Measurements from ENCODE around the gene NSFL1C.

DNA sequence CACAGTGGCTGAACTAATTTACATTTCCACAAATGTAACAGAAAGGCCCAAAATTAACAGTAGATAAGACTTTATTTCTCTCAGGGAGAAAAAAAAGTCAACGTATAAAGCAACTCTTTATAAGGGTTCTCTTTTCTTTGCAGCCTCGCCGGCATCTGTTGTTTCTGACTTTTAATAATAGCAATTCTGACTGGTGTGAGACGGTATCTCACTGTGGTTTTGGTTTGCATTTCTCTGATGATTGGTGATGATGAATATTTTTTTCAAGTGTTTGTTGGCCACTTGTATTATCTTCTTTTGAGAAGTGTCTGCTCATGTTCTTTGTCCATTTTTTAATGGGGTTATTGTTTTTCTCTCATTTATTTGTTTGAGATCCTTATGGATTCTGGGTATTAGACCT, 46.6 kb downstream of the NSFL1C start:
- no peak for TF ChIP-seq POLR2A (IDR thresholded peaks at IDR 0.05)
- TF ChIP-seq, protein P1, sequence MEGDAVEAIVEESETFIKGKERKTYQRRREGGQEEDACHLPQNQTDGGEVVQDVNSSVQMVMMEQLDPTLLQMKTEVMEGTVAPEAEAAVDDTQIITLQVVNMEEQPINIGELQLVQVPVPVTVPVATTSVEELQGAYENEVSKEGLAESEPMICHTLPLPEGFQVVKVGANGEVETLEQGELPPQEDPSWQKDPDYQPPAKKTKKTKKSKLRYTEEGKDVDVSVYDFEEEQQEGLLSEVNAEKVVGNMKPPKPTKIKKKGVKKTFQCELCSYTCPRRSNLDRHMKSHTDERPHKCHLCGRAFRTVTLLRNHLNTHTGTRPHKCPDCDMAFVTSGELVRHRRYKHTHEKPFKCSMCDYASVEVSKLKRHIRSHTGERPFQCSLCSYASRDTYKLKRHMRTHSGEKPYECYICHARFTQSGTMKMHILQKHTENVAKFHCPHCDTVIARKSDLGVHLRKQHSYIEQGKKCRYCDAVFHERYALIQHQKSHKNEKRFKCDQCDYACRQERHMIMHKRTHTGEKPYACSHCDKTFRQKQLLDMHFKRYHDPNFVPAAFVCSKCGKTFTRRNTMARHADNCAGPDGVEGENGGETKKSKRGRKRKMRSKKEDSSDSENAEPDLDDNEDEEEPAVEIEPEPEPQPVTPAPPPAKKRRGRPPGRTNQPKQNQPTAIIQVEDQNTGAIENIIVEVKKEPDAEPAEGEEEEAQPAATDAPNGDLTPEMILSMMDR (IDR thresholded peaks at IDR 0.05) = no peak
